Endometrium (tissue), 2 donors: ENCODE data around the gene LIN28A.
"Not testable (repeated sequence)": the region's sequence is repeated elsewhere in the genome, so short reads cannot be mapped to it uniquely, and the experiment has no call there.

Source experiments
- FAIRE-seq: peaks from 2 replicates; lab custom pipeline; 2012; peaks lifted over from hg19 to GRCh38; lab: Jason Lieb, UNC
- donor health status: control.
- donor health status: control.

LIN28A gene, protein sequence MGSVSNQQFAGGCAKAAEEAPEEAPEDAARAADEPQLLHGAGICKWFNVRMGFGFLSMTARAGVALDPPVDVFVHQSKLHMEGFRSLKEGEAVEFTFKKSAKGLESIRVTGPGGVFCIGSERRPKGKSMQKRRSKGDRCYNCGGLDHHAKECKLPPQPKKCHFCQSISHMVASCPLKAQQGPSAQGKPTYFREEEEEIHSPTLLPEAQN

DNA sequence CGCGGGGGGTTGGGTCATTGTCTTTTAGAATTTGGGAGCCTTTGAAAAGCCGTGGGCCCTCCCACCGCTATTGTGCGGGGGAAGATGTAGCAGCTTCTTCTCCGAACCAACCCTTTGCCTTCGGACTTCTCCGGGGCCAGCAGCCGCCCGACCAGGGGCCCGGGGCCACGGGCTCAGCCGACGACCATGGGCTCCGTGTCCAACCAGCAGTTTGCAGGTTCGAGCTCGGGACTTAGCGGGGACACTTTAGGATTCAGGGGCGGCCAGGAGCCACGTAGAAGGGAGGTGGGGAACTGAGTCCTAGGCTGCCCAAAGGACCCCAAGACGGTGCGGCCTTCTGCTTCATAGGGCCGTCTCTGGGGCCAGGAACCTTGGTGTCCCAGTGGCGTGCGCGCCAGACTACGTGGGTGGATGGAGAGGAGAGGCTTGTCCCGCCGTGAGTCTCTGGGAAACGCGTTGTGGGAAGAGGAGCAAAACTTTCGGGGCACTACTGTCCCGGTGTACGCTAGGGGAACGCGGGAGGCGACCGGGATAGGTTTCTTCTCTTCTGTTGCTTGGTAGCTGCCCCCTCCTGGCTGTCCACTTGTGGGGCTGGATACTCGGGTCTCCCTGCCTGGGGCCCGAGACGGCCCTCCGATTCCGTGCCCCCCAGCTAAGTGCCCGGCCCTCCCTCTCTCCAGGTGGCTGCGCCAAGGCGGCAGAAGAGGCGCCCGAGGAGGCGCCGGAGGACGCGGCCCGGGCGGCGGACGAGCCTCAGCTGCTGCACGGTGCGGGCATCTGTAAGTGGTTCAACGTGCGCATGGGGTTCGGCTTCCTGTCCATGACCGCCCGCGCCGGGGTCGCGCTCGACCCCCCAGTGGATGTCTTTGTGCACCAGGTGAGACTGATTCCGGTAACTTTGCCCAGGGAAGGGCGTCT lies at the start of gene LIN28A:
LIN28A (plus strand) TSS at position 112 of the 918 bp plus-strand sequence; CDS start at position 187, 75 bp downstream.
- FAIRE-seq, result no peak

DNA sequence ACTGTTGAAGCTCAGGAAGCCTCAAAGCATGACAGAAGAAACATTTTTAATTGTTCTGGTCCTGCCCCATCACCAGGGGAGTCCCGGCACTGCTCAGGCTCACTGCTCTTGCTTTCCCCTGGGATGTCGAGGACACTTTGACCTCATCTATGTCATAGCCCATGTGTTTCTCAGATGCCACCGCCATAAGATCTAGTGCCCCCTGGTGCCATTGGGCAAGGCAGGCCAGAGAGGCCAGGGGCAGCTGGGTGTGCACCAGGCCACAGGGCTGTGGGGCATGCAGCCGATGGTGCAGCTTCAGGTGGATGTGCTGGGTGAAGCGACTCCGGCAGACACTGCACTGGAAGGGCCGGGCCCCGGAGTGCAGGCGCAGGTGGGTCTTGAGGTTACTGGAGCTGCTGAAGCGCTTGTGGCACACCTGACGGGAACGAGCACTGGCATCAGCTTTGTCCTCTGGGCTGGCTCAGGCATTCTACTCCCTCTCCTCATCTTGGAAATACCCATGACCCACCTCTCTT lies 49.0 kb upstream of the LIN28A start:
- no peak for FAIRE-seq

DNA sequence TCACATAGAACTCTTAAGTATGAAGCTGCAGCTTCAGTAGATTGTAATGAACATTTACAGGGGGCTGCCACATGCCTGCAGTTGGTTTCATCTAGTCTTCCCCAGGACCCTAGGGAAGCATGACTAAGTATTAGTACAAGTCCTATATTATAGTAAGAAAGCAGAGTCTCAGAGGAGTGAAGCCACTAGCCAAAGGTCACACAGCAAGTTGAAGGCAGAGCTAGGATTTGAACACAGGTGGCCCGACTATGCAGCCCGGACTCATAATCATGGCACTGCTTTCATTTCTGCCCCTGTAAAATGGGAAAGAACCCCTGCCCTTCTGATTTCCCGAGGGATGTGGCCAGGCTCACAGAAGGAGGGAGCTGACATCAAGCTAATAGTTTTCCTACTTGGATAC lies 48.3 kb upstream of the LIN28A start:
- no peak for FAIRE-seq

DNA sequence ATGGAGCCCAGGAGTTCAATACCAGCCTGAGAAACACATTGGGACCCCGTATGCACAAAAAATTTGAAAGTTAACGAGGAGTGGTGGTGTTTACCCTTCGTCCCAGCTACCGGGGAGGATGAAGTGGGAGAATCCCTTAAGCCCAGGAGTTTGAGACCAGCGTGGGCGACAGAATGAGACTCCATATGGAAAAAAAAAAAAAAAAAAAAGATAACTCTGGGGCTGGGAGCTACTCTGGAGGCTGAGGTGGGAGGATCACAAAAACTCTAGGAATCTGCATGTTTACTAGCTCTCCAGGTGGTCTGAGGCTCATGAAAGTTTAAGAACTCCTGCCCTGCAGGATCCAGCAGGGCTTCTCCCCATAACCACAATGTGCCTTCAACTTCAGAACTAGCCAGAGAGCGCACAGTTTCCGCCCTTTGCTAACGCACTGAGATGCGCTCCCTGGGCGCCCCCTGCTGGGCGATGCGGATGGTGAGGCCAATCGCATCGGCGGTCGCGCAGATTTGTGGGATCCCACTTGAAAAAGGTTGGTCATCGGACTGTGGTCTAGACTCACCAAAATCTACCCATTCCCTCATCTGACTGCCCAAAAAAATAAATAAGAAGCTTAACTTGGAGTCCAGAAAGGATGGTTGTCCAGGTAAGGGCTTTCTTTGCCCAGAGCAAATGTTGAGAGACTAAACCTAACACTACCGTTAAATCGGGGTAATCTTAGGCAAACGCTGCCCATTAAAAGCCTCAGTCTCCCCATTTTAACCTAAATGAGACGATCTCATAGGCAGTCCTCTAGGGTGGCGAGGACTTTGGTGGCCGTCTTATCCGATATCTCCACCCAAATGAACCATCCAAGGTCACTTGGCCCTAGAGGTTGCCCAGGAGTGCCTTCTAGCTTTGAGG lies 46.8 kb upstream of the LIN28A start:
- no peak for FAIRE-seq

DNA sequence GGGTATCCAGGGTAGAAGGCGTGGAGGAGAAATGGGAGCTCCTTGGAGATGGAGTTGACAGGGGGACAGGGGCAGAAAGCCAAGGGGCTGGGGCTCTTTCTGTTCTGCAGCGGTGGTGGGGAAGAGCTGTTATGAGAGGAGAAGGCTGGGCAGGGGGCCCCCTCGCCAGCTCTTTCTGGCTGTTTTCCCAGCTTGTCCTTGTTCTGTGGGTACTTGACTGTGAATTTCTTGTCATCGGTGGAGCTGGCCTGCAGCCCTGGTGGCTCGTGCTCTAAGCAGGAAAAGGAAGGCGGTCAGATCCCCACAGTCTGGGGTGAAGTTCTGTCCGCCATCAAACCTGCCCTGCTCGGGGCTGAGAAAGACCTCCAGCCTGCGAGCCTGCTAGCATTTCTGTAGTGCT lies 45.7 kb upstream of the LIN28A start:
- FAIRE-seq, result no peak

DNA sequence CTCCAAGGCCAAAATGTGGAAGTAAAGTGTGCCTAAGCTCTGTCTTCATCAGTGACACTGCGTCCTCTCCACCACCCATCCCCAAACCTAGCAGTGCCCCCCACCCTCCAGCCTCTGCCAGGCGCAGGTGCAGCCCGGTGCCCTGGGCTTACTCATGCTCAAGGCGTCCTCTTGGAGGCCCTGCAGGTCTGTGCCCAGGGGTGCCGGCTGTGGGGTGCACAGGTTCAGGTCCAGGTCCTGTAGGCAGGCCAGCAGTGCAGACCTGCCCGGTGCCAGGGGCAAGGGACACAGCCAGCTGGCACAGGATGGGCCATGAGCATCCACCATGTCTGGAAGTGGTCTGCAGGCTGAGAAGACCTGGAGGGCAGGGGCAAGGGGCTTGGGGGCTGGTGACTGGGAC lies 43.2 kb upstream of the LIN28A start:
- FAIRE-seq, result no peak

DNA sequence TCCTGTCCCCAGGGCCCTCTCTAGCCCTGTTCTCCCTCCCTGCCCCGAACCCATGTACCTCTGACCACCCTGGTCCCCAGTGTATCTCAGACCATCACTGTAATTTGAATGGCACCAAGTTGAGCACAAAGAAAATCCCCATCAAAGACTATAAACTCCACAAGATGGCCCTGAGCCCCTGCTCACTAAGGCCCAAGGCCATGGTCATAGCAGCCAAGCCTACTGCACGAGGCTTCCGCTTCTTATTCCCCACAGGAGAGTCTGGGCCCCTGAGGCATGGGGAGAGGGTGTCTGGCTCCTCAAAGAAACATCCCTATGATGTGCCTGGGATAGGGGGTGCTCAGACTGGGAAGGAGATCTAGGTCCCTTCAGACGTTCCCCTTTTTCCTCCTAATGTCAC lies 42.6 kb upstream of the LIN28A start:
- FAIRE-seq, result no peak

DNA sequence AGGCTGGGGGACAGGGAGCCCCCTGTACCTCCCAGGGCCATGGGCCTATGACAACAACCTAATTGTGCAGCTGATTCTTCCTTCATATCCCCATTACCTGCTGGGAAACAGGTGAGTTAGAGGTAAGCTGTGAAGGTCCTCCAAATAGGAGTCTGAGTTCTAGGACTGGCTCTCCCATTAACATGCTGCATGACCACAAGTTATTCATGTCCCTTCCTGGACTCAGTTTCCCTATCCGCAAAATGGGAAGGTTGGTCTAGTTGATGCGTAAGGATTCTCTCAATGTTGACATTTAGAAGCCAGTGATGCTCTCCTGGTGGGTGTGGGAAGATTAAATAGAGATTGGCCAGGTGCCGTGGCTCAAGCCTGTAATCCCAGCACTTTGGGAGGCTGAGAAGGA lies 42.1 kb upstream of the LIN28A start:
- no peak for FAIRE-seq

DNA sequence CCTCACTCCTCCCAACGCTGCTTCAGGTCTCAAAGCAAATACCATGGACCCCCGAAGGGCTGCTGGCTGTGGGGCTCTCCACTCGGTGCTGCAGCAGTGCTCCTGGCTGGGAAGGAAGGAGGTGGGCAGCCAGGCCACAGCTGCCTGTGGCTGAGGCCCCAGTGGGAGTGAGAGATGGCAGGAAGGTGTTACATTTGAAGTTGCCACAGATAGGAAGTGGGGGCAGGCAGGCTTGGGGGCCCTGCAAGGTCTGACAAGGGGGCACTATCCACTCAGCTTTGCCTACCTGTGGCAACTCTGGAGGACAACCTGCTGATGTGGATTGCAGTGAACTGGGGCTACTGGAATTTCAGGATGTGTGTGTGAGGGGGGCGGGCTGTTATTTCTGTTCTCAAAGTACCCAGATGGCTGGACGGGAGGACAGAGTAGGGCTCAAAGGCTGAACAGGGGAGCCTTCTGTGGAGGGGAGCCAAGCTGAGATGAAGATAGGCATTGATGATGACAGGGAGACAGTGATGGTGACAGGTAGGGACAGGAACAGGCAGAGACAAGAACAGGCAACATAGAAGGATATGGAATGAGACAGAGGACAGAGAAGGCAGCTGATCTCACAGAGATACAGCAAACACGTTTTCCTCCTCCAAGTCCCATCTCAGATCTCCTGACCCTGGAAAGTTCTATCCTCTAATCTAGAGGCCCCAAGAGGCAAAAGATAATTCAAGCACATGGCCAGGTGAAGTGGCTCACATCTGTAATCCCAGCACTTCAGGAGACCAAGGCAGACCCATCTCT lies 39.8 kb upstream of the LIN28A start:
- FAIRE-seq, result no peak

DNA sequence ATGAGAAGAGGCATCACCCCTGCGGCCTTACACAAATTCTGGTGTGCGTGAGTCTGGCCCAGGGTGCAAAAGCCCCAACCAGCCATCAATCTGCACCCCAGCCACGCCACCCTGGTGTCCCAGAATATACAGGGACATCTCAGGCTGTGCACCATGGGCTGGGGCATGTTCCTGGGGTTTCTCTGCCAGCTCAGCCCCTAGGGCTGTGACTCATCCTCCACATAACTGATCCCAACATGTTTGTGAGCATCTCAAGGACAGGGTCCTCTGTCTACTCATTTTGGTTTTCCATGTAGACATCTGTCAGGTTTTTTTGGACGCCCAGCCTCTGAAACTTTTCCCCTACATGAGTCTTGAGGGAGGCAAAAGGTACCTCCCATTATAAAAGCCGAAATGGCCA lies 38.6 kb upstream of the LIN28A start:
- FAIRE-seq, result no peak

DNA sequence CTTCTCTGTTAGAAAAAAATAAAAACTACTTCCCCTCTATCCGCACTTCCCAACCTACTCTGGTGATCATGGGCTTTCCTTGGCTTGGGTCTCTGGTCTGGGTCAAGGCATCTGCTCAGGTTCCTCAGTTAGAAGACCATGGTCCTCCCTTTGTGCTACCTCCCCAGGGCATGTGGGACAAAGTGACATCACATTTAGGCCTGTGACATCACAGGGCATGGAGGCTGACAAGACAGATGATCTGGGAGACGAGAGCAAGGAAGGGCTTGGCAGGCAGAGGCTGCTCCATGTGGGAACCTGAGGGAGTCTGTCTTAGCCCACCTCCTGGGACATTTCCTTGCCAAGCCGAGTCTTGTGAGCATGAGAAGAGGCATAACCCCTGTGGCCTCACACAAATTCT lies 38.0 kb upstream of the LIN28A start, which contains the start of gene ZNF683:
ZNF683 (minus strand) TSS at position 140 of the 400 bp plus-strand sequence. CDS start 4,179 bp downstream, outside the sequence.
- FAIRE-seq, result not testable (repeated sequence)

DNA sequence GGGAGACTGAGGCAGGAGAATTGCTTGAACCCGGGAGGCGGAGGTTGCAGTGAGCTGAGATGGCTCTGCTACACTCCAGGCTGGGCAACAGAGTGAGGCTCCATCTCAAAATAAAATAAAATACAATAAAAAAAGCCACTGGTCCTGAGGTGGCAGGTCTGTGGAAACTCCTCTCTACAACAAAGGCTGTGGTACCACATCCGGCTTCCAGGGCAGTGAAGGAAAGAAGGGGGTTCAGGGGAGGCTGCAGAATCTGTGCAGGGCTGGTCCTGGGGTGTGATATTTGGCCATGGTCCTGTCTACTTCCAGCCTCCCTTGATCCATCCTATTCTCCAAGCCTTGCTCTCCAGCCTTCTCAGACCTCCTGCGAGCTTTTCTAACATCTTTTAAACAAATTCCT lies 37.3 kb upstream of the LIN28A start:
- no peak for FAIRE-seq

DNA sequence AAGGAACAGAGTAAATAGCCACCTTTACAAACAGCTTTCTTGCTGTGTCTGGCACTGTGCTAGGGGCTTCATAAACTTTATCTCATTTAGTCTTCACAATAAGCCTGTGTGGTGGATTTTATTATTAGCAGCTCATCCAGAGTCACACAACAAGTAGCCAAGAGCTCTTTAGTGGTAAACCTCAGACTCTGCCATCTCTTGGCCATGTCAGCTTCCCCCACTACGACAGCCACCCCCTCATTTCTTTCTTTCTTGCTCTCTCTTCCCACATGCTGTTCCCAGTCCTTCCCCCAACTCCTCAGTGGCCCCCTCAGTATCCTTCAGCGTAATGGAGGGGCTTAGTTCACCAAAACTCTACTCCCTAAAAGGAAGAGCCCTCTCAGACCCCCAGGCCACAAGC lies 36.8 kb upstream of the LIN28A start:
- no peak for FAIRE-seq

DNA sequence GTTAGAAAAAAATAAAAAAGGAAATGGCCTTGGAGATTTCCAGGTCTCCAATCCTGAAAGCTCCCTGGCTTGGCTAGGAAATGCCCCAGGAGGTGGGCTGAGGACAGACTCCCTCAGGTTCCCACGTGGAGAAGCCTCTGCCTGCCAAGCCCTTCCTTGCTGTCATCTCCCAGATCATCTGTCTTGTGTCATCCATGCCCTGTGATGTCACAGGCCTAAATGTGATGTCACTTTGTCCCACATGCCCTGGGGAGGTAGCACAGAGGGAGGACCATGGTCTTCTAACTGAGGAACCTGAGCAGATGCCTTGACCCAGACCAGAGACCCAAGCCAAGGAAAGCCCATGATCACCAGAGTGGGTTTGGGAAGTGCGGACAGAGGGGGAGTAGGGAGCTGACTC lies 36.3 kb upstream of the LIN28A start:
- FAIRE-seq, result not testable (repeated sequence)

DNA sequence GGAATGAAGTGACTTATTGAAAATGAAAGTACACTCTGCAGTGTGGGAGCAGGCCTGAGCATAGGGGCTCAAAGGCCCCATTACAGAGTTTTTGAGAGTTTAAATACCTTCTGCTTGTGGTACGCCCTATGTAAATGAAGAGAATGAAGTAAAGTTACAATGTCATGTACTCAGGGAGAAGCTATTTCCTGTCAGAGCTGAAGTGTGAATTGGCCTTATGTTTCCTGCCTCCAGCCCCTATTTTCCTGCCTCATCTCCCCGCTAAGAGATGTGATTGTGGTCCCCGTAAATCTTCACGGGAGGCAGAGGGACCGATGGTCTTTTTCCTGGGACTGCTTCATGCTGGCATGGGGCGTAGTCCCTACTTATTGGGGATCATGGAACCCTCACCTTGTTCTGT lies 35.5 kb upstream of the LIN28A start:
- no peak for FAIRE-seq

DNA sequence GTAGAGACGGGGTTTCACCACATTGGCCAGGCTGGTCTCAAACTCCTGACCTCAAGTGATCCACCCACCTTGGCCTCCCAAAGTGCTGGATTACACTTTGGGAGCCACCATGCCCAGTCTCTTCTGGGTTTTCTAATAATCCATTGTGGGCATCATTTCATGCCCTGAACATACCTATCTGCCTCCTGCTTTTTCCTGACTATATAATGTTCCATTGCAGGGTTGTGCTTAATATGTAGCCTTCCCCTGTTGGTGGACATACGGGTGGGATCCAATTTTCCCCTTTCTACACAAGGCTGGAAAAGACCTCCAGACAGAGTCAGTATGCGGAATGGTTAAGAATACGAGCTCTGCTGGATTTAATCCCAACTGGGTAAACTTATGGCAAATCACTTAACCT lies 34.6 kb upstream of the LIN28A start:
- FAIRE-seq, result no peak

DNA sequence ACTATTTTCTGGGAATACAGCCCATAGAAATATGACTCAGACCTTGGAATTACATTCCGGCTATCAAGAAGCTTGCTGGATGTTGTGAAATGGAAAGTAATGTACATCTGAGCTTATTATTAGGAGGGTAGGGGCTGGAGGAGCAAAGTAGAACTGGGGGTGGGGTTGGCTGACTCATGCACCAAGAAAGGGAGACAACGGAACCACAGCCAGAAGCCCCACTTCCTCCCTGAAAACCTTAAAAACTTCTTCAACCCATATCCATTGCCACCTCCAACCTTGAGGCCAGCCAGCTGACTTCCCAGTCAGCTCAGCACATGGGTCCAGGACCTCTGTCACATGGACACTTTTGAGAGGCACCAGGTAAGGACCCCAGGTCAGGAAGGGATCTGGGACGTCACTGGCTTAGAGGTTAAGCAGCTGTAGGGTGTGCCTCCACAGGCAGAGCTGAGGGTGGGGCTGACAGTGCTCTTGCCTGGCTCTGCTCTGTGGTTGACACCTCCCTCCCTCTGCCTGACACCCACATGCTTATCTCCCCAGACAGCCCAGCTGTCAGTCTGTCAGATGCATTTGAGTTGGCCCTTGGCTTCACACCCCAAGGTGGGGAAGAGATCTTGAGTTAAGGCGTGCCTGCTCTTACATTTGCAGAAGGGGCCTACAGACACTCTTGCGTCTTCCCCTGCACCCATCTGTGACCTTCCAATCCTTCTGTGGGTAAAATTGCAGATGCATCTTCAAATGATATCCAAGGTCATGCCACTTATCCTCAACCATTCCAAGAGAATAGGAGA lies 32.3 kb upstream of the LIN28A start:
- FAIRE-seq, result no peak

DNA sequence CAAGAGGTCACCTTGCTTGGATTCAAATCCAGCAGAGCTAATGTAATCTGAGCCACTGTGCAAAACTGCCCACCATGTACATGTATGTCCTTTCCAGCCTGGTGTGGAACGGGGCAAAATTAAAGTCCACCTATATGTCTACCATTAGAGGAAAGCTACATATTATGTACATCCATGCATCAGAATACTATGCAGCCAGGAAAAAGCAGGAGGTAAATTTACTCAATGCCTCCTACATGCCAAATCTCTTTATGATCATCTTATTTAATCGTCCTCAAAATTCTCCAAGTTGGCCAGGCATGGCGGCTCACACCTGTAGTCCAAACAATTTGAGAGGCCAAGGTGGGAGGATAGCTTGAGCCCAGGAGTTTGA lies 31.8 kb upstream of the LIN28A start:
- FAIRE-seq, result no peak

DNA sequence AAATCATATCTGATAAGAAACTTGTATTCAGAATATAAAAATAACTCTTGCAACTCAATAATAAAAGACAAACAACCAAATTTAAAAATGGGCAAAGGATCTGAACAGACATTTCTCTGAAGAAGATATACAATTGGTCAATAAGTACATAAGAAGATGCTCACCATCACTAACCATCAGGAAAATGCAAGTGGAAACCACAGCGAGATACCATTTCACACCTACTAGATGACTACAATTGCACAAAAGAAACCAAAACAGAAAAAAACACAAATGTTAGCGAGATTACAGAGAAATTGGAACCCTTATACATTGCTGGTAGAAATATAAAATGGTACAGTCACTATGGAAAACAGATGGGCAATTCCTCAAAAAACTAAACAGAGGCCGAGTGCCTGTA lies 26.5 kb upstream of the LIN28A start:
- FAIRE-seq, result no peak

DNA sequence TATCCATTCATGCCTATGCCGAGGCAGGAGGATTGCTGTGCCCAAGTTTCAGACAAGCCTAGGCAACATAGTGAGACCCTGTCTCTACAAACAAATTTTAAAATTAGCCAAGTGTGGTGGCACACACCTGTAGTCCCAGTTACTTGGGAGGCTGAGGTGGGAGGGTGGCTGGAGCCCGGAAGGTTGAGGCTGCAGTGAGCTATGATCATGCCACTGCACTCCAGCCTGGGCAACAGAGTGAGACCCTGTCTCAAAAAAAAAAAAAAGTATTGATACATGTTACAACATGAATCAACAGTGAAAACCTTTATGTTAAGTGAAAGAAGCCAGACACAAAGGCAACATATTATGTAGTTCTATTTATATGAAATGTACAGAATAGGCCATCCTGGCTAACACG lies 25.6 kb upstream of the LIN28A start:
- not testable (repeated sequence) for FAIRE-seq

DNA sequence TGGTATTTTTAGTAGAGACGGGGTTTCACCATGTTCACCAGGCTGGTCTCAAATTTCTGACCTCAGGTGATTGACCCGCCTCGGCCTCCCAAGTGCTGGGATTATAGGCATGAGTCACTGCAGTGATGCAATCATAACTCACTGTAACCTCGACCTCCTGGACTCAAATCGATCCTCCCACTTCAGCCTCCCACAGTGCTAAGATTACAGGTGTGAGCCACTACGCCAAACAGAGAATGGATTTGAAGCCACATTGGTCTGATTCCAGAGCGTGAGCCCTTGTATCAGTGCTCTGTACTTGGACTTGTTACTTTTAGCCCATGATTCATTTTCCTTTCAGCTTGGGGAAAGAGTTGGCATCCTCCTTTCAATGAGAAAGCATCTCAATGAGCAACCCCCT lies 23.2 kb upstream of the LIN28A start:
- no peak for FAIRE-seq
